ENCODE data around the gene FGF5. TPM values are rescaled to one million over a fixed set of nuclear protein-coding genes. Genes with fewer than 3 reads are reported as not detected.
"Not testable (repeated sequence)": the region's sequence is repeated elsewhere in the genome, so short reads cannot be mapped to it uniquely, and the experiment has no call there.

FGF5 gene
- total and polyA plus RNA-seq, 12 donors, result not detected

DNA sequence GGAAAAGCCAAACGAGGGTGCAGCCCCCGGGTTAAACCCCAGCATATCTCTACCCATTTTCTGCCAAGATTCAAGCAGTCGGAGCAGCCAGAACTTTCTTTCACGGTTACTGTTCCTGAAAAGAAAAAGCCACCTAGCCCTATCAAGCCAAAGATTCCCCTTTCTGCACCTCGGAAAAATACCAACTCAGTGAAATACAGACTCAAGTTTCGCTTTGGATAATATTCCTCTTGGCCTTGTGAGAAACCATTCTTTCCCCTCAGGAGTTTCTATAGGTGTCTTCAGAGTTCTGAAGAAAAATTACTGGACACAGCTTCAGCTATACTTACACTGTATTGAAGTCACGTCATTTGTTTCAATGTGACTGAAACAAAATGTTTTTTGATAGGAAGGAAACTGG lies 20.0 kb downstream of the FGF5 start:
- Histone ChIP-seq H3K36me3 (replicated peaks in 1 of 2) (no peaks in the 10 kb centered on the region), H3K4me3 (no peak overlapping the region), H3K4me1 (replicated peaks in 1 of 2) (no peaks in the 10 kb centered on the region), H3K27ac (no peak overlapping the region), H3K27me3 (no peaks in the 10 kb centered on the region), H3K9me3 (replicated peaks in 1 of 3) (no peaks in the 10 kb centered on the region)
- DNase-seq, result no peak
- WGBS, 4 donors, result 55 to 61% (median 57%) methylated on average over 7 of the region's 7 CpGs
- intact Hi-C loops (cut with DNase I), result no loop called here
- TF ChIP-seq POLR2A (IDR thresholded peaks at IDR 0.05), result no peak
- TF ChIP-seq, protein P1, sequence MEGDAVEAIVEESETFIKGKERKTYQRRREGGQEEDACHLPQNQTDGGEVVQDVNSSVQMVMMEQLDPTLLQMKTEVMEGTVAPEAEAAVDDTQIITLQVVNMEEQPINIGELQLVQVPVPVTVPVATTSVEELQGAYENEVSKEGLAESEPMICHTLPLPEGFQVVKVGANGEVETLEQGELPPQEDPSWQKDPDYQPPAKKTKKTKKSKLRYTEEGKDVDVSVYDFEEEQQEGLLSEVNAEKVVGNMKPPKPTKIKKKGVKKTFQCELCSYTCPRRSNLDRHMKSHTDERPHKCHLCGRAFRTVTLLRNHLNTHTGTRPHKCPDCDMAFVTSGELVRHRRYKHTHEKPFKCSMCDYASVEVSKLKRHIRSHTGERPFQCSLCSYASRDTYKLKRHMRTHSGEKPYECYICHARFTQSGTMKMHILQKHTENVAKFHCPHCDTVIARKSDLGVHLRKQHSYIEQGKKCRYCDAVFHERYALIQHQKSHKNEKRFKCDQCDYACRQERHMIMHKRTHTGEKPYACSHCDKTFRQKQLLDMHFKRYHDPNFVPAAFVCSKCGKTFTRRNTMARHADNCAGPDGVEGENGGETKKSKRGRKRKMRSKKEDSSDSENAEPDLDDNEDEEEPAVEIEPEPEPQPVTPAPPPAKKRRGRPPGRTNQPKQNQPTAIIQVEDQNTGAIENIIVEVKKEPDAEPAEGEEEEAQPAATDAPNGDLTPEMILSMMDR (IDR thresholded peaks at IDR 0.05), result no peak

DNA sequence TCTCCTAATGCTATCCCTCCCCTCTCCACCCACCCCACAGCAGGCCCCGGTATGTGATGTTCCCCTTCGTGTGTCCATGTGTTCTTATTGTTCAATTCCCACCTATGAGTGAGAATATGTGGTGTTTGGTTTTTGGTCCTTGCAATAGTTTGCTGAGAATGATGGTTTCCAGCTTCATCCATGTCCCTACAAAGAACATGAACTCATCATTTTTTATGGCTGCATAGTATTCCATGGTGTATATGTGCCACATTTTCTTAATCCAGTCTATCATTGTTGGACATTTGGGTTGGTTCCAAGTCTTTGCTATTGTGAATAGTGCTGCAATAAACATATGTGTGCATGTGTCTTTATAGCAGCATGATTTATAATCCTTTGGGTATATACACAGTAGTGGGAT lies 24.2 kb downstream of the FGF5 start:
- intact Hi-C loops (cut with DNase I); H3K36me3 ChIP-seq (replicated peaks in 1 of 2); H3K4me1 ChIP-seq (replicated peaks in 1 of 2); H3K27me3 ChIP-seq; H3K27ac ChIP-seq; H3K9me3 ChIP-seq (replicated peaks in 1 of 3); H3K4me3 ChIP-seq; DNase-seq: not testable (repeated sequence)
- WGBS, 4 donors, result 87 to 94% (median 91%) methylated on average over 2 of the region's 2 CpGs

DNA sequence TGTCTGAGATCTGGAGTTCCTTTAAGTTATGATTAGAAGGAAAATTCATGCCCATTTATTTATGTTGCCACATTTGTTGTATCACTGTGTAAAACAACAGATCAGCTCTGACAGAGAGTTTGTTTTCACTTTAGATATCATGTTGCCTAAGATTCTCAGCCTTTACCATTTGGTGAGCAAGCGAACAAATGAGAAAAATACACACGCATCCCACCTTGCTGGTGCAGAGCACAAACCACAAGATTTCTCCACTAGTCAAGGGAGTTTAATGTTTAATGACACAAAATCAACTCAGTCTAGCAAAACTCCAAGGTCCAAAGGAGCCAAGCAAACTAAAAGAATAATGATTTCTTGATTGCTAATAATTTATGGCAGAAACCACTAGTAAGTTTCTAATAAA lies 27.7 kb downstream of the FGF5 start:
- Histone ChIP-seq H3K36me3 (replicated peaks in 1 of 2) (no peaks in the 10 kb centered on the region), H3K27ac (no peak overlapping the region), H3K27me3 (no peaks in the 10 kb centered on the region), H3K4me1 (replicated peaks in 1 of 2) (no peaks in the 10 kb centered on the region), H3K4me3 (no peak overlapping the region), H3K9me3 (replicated peaks in 1 of 3) (no peaks in the 10 kb centered on the region)
- TF ChIP-seq, protein P1 (IDR thresholded peaks at IDR 0.05), result no peak
- TF ChIP-seq POLR2A (IDR thresholded peaks at IDR 0.05), result no peak
- 56 to 85% (median 84%) methylated on average over 2 of the region's 2 CpGs for WGBS, 4 donors
- no peak for DNase-seq
- intact Hi-C loops (cut with DNase I), result no loop called here

DNA sequence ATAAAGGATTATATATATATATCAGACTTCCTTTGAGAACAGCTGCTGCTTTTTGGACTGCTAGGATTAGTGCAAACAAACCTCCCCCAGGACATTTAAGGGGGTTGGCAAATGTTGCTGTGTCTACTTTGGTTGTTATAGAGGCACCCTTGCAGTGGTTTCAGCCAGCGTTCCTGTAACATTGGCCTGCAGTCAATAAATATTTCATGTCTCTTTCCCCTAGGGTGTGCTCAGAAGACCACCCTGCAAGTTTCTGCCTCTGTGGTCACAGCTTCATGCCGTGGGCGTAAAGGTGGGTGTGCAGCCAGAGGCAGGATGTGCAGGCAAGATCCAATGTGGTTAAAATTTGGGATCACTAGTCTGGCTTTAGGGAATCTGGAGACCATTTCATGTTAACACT lies 28.9 kb downstream of the FGF5 start:
- Histone ChIP-seq H3K4me3 (no peak overlapping the region), H3K36me3 (replicated peaks in 1 of 2) (no peaks in the 10 kb centered on the region), H3K27me3 (no peaks in the 10 kb centered on the region), H3K27ac (no peak overlapping the region), H3K4me1 (replicated peaks in 1 of 2) (no peaks in the 10 kb centered on the region), H3K9me3 (replicated peaks in 1 of 3) (no peaks in the 10 kb centered on the region)
- DNase-seq, result no peak
- intact Hi-C loops (cut with DNase I), result no loop called here
- WGBS, 4 donors, result 30 to 51% (median 44%) methylated on average over 2 to 3 of the region's 3 CpGs
- TF ChIP-seq POLR2A (IDR thresholded peaks at IDR 0.05), result no peak
- TF ChIP-seq, protein P1 (IDR thresholded peaks at IDR 0.05), result no peak

DNA sequence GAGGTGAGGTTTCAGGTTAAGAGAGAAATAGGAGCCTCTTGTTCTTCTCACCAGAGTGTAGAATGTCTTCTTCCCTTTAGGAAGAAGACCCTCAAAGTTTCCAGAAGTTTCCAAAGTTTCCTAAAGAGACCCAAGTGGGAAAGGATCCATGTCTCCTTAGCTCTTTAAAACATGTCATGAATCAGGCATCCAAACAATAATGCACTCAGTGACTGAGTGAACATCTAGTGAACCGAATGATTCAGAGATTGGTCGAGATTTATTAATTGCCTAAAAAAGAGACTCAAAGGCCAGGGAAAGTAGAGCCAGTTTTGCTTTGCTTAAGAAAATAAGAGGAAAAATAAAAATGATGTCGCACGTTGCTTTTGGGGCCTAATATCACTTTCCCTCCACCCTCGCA lies 29.4 kb downstream of the FGF5 start:
- Histone ChIP-seq H3K27me3 (no peaks in the 10 kb centered on the region), H3K27ac (no peak overlapping the region)

More for the DNA sequence above, 29.4 kb downstream of the FGF5 start:
- no peak for DNase-seq
- TF ChIP-seq, protein P1 (IDR thresholded peaks at IDR 0.05), result no peak
- no peak for TF ChIP-seq POLR2A (IDR thresholded peaks at IDR 0.05)
- H3K4me1 ChIP-seq (replicated peaks in 1 of 2), result no peaks in the 10 kb centered on the region
- WGBS, 4 donors, result 64 to 83% (median 76%) methylated on average over 5 of the region's 5 CpGs
- H3K36me3 ChIP-seq (replicated peaks in 1 of 2), result no peaks in the 10 kb centered on the region
- intact Hi-C loops (cut with DNase I), result no loop called here
- no peak overlapping the region for H3K4me3 ChIP-seq
- no peaks in the 10 kb centered on the region for H3K9me3 ChIP-seq (replicated peaks in 1 of 3)
